Measurements from ENCODE around the gene LTBP1. TPM values are rescaled to one million over a fixed set of nuclear protein-coding genes. Genes with fewer than 3 reads are reported as not detected.

The LTBP1 gene
- polyA plus RNA-seq, 2 of the 4 experiments (the other 2 are of a cell fraction): 23.8 to 30.4 TPM

DNA sequence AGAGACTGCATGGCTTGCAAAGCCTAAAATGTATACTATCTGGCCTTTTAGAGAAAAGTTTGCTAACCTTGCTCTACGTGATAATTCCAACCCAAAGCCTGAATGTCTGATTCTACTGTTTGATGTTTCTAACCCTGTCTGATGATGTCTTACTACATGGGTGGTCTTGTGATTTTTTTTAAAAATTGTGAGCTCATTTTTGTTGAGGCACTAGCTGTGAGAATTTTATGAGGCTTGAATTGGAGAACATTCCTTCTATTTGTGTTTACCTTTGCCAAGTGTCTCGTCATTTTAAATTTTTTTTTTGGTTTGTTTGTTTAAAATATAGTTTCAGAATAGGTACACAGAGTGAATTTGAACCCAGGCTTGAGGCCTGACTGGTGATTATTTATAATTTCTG, 15.2 kb upstream of the LTBP1 start:
- no peak overlapping the region for H3K27ac ChIP-seq
- H3K9me3 ChIP-seq: no peaks in the 10 kb centered on the region
- POLR2A ChIA-PET: no interaction called here
- H3K4me1 ChIP-seq: no peaks in the 10 kb centered on the region
- no peak for DNase-seq (ENCODE audit: low read depth in 1 of 2, low spot score in 1 of 2)
- no peak for ATAC-seq
- CTCF ChIA-PET: interaction anchor here (0.5 kb wide), 1 partner anchor 10 kb away, joined by 3 read pairs; no protein-coding TSS in a partner anchor
- TF ChIP-seq, protein P1, sequence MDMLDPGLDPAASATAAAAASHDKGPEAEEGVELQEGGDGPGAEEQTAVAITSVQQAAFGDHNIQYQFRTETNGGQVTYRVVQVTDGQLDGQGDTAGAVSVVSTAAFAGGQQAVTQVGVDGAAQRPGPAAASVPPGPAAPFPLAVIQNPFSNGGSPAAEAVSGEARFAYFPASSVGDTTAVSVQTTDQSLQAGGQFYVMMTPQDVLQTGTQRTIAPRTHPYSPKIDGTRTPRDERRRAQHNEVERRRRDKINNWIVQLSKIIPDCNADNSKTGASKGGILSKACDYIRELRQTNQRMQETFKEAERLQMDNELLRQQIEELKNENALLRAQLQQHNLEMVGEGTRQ (IDR thresholded peaks at IDR 0.05): no peak
- no peak for TF ChIP-seq JUNB (IDR thresholded peaks at IDR 0.05)
- TF ChIP-seq RNF2 (IDR thresholded peaks at IDR 0.05; ENCODE audit: borderline replicate concordance, low read depth): no peak
- no peak for TF ChIP-seq MAZ (IDR thresholded peaks at IDR 0.05; ENCODE audit: borderline replicate concordance, low read depth, low read length)
- TF ChIP-seq RARB (CRISPR knock-in tag; IDR thresholded peaks at IDR 0.05): no peak
- no peak for TF ChIP-seq ZFP36 (IDR thresholded peaks at IDR 0.05; ENCODE audit: borderline replicate concordance, partially characterized antibody)
- TF ChIP-seq CBX2 (IDR thresholded peaks at IDR 0.05; ENCODE audit: borderline replicate concordance, low read depth): no peak
- no peak for TF ChIP-seq JUN (IDR thresholded peaks at IDR 0.05)
- TF ChIP-seq, protein P2, sequence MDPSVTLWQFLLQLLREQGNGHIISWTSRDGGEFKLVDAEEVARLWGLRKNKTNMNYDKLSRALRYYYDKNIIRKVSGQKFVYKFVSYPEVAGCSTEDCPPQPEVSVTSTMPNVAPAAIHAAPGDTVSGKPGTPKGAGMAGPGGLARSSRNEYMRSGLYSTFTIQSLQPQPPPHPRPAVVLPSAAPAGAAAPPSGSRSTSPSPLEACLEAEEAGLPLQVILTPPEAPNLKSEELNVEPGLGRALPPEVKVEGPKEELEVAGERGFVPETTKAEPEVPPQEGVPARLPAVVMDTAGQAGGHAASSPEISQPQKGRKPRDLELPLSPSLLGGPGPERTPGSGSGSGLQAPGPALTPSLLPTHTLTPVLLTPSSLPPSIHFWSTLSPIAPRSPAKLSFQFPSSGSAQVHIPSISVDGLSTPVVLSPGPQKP (IDR thresholded peaks at IDR 0.05; ENCODE audit: low read depth, low read length): no peak
- no peak for TF ChIP-seq RAD21 (conservative IDR thresholded peaks at IDR 0.05 in 1 of 2, IDR thresholded peaks at IDR 0.05 in 1 of 2)
- TF ChIP-seq NFE2L2 (conservative IDR thresholded peaks at IDR 0.05; ENCODE audit: low read length): no peak
- TF ChIP-seq, protein P3, sequence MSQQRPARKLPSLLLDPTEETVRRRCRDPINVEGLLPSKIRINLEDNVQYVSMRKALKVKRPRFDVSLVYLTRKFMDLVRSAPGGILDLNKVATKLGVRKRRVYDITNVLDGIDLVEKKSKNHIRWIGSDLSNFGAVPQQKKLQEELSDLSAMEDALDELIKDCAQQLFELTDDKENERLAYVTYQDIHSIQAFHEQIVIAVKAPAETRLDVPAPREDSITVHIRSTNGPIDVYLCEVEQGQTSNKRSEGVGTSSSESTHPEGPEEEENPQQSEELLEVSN (IDR thresholded peaks at IDR 0.05; ENCODE audit: borderline replicate concordance, low read depth): no peak
- TF ChIP-seq SREBF2 (IDR thresholded peaks at IDR 0.05): no peak
- TF ChIP-seq HDAC2 (IDR thresholded peaks at IDR 0.05): no peak
- no peak for TF ChIP-seq CEBPB (IDR thresholded peaks at IDR 0.05)
- no peak for FAIRE-seq
- H3K4me2 ChIP-seq: no peak overlapping the region
- H3K4me3 ChIP-seq: no peak overlapping the region
- WGBS (ENCODE audit: missing lambda C conversion rate): 63% methylated on average over 2 of the region's 2 CpGs

DNA sequence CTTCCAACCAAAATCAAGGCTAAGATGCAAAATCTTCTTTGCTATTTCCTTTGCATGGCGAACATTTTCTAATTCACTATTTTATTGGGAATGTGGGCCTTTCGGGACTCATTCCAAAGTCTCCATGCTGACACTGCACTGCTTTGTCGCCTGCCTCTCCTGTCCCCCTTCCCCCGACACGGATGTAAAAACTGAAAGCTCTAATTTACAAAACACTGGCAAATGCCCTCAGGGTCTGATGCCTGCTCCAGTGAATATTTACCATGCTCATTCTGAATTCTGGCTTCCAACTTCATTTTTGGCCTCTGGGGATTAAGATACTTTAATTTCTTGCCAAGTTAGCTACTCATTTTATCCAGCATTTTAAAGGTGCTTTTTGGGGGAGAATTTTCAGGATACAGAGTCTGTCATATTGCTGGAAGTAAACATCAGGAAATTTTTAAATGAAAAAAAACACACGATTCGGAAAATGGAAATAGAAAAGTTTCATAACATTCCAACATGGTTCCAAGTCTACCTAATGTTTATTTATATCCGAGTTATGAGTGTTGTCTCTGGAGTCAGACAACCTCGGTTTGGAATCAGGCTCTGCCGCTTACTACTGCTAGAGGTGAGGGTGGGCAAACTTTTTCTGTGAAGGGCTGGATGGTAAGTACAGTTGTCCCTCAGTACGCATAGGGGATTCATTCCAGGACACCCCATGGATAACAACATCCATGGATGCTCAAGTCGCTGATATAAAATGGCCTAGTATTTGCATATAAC, 14.6 kb upstream of the LTBP1 start:
- FAIRE-seq: no peak
- Histone ChIP-seq H3K27ac (no peak overlapping the region), H3K4me3 (no peak overlapping the region), H3K4me1 (no peaks in the 10 kb centered on the region), H3K4me2 (no peak overlapping the region), H3K9me3 (no peaks in the 10 kb centered on the region)
- WGBS (ENCODE audit: missing lambda C conversion rate): 83% methylated on average over 12 of the region's 12 CpGs
- ATAC-seq: no peak
- POLR2A ChIA-PET: no interaction called here
- no peak for TF ChIP-seq MAZ (IDR thresholded peaks at IDR 0.05; ENCODE audit: borderline replicate concordance, low read depth, low read length)
- TF ChIP-seq, protein P4, sequence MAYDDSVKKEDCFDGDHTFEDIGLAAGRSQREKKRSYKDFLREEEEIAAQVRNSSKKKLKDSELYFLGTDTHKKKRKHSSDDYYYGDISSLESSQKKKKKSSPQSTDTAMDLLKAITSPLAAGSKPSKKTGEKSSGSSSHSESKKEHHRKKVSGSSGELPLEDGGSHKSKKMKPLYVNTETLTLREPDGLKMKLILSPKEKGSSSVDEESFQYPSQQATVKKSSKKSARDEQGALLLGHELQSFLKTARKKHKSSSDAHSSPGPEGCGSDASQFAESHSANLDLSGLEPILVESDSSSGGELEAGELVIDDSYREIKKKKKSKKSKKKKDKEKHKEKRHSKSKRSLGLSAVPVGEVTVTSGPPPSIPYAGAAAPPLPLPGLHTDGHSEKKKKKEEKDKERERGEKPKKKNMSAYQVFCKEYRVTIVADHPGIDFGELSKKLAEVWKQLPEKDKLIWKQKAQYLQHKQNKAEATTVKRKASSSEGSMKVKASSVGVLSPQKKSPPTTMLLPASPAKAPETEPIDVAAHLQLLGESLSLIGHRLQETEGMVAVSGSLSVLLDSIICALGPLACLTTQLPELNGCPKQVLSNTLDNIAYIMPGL (CRISPR knock-in tag; IDR thresholded peaks at IDR 0.05; ENCODE audit: borderline replicate concordance): no peak
- no peak for DNase-seq (ENCODE audit: low read depth in 1 of 2, low spot score in 1 of 2)
- CTCF ChIA-PET: interaction anchor here (0.5 kb wide), 1 partner anchor 9 kb away, joined by 3 read pairs; no protein-coding TSS in a partner anchor
